Stimulated activated CD4-positive, alpha-beta T cell treated with anti-CD3 and anti-CD28 coated beads, Interleukin-15, amount 100 ng/mL, for 24 hours (primary cell): ENCODE measurements around the gene HSPA6.
"Not testable (repeated sequence)": the region's sequence is repeated elsewhere in the genome, so short reads cannot be mapped to it uniquely, and the experiment has no call there.

ENCODE experiments used
- DNase-seq: peaks from one replicate; pipeline ENCODE4 v3.0.0-alpha.2; 2020

The HSPA6 gene

GRCh38 chr1:161523817-161524741, at the start of gene HSPA6:
Gene HSPA6 (plus strand): TSS chr1:161524540. CDS start chr1:161524659, 119 bp downstream.
- peak; percentile 78 for DNase-seq

- not testable (repeated sequence) for DNase-seq
Observed at GRCh38 chr1:161477711-161478110, 46.6 kb upstream of the HSPA6 start.

GRCh38 chr1:161478985-161479384, 45.4 kb upstream of the HSPA6 start:
- DNase-seq, result no peak

GRCh38 chr1:161480381-161481035, 43.8 kb upstream of the HSPA6 start:
- DNase-seq, result no peak

- DNase-seq, result no peak
Observed at GRCh38 chr1:161481624-161482392, 42.5 kb upstream of the HSPA6 start.

GRCh38 chr1:161482610-161483009, 41.7 kb upstream of the HSPA6 start:
- DNase-seq, result no peak

GRCh38 chr1:161483361-161483760, 41.0 kb upstream of the HSPA6 start:
- no peak for DNase-seq

GRCh38 chr1:161484613-161485012, 39.7 kb upstream of the HSPA6 start:
- no peak for DNase-seq

GRCh38 chr1:161486806-161487741, 37.3 kb upstream of the HSPA6 start:
- DNase-seq, result peak; percentile 34

GRCh38 chr1:161491472-161491871, 32.9 kb upstream of the HSPA6 start:
- no peak for DNase-seq

GRCh38 chr1:161492827-161493226, 31.5 kb upstream of the HSPA6 start:
- no peak for DNase-seq

GRCh38 chr1:161494091-161494735, 30.1 kb upstream of the HSPA6 start:
- DNase-seq, result no peak

- DNase-seq, result no peak
Observed at GRCh38 chr1:161495490-161495889, 28.9 kb upstream of the HSPA6 start.

- no peak for DNase-seq
Observed at GRCh38 chr1:161497961-161498360, 26.4 kb upstream of the HSPA6 start.

GRCh38 chr1:161498646-161499045, 25.7 kb upstream of the HSPA6 start:
- DNase-seq, result no peak

GRCh38 chr1:161499099-161500039, 25.0 kb upstream of the HSPA6 start:
- DNase-seq, result no peak

GRCh38 chr1:161501234-161501633, 23.1 kb upstream of the HSPA6 start:
- DNase-seq, result no peak

GRCh38 chr1:161502181-161502580, 22.2 kb upstream of the HSPA6 start:
- no peak for DNase-seq

- no peak for DNase-seq
Observed at GRCh38 chr1:161502641-161503393, 21.5 kb upstream of the HSPA6 start.

- DNase-seq, result no peak
Observed at GRCh38 chr1:161503394-161503748, 21.0 kb upstream of the HSPA6 start.
